ENCODE data around the gene TBXA2R. TPM values are rescaled to one million over a fixed set of nuclear protein-coding genes. Genes with fewer than 3 reads are reported as not detected.
"Not testable (repeated sequence)": the region's sequence is repeated elsewhere in the genome, so short reads cannot be mapped to it uniquely, and the experiment has no call there.

TBXA2R gene
- total RNA-seq, 1 experiment from 2014 or later = 4.3 TPM

DNA sequence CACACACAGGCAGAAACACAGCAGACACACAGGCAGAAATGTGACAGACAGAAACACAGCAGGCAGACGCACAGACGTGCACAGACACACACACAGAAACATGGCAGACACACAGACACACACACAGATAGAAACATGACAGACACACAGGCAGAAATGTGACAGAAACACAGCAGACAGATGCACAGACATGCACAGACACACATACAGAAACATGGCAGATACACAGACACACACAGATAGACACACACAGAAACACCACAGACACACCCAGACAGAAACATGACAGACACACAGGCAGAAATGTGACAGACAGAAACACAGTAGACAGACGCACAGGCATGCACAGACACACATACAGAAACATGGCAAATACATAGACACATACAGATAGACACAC lies 1.3 kb downstream of the TBXA2R start:
- DNase-seq (ENCODE audit: low read depth) = no peak

GRCh38 chr19:3604987-3605343 lies 1.7 kb downstream of the TBXA2R start:
- no peak for DNase-seq (ENCODE audit: low read depth)

GRCh38 chr19:3604227-3604986 lies 2.3 kb downstream of the TBXA2R start:
- no peak for DNase-seq (ENCODE audit: low read depth)

- DNase-seq (ENCODE audit: low read depth) = no peak
These were observed 3.4 kb downstream of the TBXA2R start for GRCh38 chr19:3603121-3603811.

- no peak for DNase-seq (ENCODE audit: low read depth)
These were observed 5.7 kb downstream of the TBXA2R start for GRCh38 chr19:3601021-3601420.

DNA sequence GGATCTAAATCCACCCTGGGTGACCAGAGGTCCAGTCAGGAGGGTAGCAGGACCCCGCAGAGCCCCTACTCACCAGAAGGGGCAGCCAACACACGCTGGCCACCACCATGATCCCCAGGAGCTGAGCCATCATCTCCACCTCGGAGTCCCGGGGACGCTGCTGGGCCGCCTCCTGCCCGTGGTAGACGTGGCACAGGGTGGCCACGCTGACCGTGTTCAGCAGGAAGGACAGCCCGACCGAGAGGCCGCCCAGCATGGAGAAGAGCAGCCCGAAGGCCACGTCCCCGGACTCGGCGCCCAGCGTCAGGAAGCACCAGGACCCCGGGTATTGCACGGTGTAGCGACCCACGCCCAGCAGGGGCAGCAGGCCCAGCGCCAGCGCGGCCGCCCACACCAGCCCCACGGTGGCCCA lies 6.9 kb downstream of the TBXA2R start:
- DNase-seq (ENCODE audit: low read depth) = no peak

DNA sequence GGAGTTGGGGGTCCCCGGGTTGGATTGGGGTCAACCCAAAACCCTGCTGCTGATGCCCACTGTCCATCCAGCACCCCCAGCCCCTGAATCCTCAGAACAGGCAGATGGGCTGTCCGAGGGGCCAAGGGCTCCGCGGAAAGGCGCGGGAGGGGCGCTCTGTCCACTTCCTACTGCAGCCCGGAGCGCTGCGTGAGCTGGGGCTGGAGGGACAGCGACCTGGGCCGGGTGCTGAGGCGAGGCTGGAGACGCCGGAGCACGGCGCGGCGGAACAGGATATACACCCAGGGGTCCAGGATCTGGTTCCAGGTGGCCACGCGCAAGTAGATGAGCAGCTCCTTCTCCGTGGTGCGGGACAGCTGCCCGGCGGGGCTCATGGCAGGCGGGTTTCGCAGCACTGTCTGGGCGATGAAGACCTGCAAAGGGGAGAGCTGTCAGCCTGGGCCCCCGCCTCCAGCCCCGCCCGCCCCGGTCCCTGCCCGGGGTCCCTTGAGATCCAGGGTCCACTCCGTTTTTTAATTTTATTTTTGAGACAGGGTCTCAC lies 11.1 kb downstream of the TBXA2R start:
- DNase-seq (ENCODE audit: low read depth) = no peak

DNA sequence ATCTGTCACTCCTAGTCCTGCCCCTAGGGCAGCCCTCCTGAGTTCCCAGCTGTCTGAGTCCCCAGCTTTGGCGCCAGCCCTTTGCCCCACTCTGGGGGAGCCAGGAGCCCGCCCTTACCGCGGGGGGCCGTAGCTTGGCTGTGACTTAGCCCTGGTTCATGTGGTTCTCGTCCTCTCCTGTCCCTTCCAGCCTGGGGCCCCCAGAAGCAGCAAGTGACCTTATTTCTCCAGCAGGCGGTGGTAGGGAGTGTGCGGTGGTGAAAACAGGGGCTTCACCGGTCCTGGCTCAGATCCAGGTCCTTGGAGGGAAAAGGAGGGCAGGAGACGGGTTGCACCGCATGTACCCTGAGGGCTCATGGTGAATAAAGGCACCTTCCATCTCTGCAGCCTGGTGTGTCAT lies 13.5 kb downstream of the TBXA2R start:
- no peak for DNase-seq (ENCODE audit: low read depth)

- DNase-seq (ENCODE audit: low read depth) = no peak
These were observed 14.6 kb downstream of the TBXA2R start for GRCh38 chr19:3591876-3592613.

DNA sequence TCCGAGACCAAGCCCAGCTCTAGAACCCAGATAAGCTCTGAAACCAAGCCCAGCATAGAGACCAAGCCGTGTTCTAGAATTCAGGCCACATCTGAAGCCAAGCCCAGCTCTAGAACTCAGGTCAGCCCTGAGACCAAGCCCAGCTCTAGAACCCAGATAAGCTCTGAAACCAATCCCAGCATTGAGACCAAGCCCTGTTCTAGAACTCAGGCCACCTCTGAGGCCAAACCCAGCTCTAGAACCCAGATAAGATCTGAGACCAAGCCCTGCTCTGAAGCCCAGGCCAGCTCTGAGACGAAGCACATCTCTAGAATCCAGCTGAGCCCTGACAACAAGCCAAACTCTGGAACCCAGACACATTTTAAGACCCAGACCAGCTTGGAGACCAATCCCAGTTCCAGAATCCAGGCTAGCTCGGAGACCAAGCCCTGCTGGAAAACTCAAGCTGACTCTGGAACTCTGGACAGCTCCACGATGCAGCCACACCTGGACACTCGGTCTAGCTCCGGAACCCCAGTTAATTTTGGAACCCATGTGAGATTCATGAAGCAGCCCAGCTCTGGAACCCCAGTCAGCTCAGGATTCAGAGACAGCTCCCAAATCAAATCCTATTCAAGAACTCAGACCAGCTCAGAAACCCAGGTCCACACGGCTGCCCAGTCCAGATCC lies 15.6 kb downstream of the TBXA2R start:
- DNase-seq (ENCODE audit: low read depth) = no peak

GRCh38 chr19:3589949-3590348 lies 16.7 kb downstream of the TBXA2R start:
- no peak for DNase-seq (ENCODE audit: low read depth)

- DNase-seq (ENCODE audit: low read depth) = no peak
These were observed 17.2 kb downstream of the TBXA2R start for GRCh38 chr19:3589439-3589838.

DNA sequence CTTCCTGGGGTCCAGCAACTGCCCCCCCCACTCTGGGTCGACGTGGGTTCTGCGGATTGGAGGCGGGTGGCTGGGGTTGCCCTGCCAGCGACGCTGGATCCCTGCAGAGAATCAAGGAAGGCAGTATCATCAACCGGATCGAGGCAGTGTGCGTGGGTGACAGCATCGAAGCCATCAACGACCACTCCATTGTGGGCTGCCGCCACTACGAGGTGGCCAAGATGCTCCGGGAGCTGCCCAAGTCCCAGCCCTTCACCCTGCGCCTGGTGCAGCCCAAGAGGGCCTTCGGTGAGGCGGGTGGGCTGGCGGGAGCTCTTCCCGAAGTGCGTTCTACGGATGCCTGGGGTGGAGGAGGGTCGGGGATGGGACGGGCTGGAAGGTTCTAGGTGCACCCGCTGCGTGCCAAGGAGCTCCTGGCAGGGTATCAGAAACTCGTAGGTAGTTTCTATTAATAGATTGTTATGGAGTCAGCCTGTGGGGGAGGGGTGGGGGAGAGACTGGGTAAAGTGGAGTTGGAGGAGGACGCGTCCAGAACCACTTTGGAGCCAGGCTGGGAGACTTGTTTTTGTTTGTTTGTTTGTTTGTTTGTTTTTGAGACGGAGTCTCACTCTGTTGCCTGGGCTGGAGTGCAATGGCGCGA lies 19.8 kb downstream of the TBXA2R start:
- no peak for DNase-seq (ENCODE audit: low read depth)

GRCh38 chr19:3586127-3586626 lies 20.5 kb downstream of the TBXA2R start:
- DNase-seq (ENCODE audit: low read depth) = no peak

GRCh38 chr19:3585301-3586126 lies 21.2 kb downstream of the TBXA2R start, which contains the start of gene GIPC3:
Gene GIPC3, plus strand, starts transcription at chr19:3585478. Its CDS starts 120 bp downstream, at chr19:3585598.
- DNase-seq (ENCODE audit: low read depth) = no peak

DNA sequence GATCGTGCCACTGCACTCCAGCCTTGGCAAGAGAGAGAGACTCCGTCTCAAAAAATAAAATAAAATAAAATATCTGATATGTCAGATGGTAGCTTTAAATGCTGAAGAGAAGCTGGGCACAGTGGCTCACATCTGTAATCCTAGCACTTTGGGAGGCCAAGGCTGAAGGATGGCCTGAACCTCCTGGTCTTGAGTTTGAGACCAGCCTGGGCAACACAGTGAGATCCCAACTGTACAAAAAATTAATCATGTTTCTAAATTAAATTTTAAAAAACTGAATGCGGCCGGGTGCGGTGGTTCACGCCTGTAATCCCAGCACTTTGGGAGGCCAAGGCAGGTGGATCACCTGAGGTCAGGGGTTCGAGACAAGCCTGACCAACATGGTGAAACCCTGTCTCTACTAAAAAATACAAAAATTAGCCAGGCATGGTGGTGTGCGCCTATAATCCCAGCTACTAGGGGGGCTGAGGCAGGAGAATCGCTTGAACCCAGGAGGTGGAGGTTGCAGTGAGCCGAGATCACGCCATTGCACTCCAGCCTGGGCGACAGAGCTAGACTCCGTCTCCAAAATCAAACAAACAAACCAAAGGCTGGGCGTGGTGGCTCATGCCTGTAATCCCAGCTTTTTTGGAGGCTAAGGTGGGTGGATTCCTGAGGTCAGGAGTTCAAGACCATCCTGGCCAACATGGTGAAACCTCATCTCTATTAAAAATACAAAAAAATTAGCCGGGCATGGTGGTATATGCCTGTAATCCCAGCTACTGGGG lies 22.5 kb downstream of the TBXA2R start:
- DNase-seq (ENCODE audit: low read depth) = not testable (repeated sequence)

GRCh38 chr19:3581792-3582191 lies 24.9 kb downstream of the TBXA2R start:
- not testable (repeated sequence) for DNase-seq (ENCODE audit: low read depth)

GRCh38 chr19:3580156-3580934 lies 26.3 kb downstream of the TBXA2R start:
- peak; percentile 97 for DNase-seq (ENCODE audit: low read depth)

DNA sequence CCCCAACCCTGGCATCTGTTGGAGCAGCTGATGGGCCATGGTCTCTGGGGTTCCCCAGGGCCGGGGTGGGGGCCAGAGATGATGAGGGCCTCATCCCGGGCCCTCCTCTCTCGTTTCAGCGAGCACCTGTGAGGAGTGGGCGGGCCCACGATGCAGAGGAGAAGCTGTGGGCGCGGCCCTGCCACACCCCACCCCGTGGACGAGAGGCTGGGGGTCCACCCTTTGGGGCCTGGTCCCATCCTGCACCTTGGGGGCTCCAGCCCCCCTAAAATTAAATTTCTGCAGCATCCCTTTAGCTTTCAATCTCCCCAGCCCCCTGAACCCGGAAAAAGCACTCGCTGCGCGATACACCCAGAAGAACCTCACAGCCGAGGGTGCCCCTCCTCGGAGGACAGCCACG lies 28.3 kb downstream of the TBXA2R start:
- no peak for DNase-seq (ENCODE audit: low read depth)
